ENCODE results near the gene SCG5. TPM values are rescaled to one million over a fixed set of nuclear protein-coding genes. Genes with fewer than 3 reads are reported as not detected.
A peak's percentile ranks its signal among the peaks of the same experiment; 100 is the strongest.

Gene SCG5
- total and polyA plus RNA-seq, 2 of the 13 experiments (the other 11 are each of a cell fraction or from before 2014, with no cell fraction given): 2.3 to 3.5 TPM

DNA sequence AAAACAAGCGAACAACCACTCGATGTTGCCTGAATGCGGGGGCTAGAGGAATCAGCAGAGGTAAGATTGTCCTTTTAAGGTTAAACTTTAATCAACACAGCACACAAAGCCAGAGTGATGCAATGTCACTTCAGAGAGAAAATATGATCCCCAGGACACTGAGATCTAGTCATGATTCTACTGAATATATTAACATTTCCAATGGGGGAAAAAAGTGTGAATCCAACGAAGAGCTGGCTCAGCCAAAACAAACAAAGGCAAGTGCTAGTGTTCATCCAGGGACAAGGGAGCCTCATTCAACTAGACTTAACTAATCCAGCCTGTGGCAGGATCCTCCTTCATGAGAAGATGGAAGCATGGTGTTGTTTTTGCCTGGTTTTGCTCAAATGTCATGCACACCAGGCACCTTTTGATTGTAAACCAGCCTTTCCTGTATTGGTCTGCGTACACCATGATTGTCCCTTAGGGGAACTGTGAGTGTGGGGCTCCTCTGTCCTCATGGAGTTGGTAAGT, 35.8 kb downstream of the SCG5 start (continued):
- TF ChIP-seq, protein P1, sequence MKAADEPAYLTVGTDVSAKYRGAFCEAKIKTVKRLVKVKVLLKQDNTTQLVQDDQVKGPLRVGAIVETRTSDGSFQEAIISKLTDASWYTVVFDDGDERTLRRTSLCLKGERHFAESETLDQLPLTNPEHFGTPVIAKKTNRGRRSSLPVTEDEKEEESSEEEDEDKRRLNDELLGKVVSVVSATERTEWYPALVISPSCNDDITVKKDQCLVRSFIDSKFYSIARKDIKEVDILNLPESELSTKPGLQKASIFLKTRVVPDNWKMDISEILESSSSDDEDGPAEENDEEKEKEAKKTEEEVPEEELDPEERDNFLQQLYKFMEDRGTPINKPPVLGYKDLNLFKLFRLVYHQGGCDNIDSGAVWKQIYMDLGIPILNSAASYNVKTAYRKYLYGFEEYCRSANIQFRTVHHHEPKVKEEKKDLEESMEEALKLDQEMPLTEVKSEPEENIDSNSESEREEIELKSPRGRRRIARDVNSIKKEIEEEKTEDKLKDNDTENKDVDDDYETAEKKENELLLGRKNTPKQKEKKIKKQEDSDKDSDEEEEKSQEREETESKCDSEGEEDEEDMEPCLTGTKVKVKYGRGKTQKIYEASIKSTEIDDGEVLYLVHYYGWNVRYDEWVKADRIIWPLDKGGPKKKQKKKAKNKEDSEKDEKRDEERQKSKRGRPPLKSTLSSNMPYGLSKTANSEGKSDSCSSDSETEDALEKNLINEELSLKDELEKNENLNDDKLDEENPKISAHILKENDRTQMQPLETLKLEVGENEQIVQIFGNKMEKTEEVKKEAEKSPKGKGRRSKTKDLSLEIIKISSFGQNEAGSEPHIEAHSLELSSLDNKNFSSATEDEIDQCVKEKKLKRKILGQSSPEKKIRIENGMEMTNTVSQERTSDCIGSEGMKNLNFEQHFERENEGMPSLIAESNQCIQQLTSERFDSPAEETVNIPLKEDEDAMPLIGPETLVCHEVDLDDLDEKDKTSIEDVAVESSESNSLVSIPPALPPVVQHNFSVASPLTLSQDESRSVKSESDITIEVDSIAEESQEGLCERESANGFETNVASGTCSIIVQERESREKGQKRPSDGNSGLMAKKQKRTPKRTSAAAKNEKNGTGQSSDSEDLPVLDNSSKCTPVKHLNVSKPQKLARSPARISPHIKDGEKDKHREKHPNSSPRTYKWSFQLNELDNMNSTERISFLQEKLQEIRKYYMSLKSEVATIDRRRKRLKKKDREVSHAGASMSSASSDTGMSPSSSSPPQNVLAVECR (CRISPR knock-in tag; IDR thresholded peaks at IDR 0.05; ENCODE audit: borderline replicate concordance): peak; percentile 35; the same call in 1 of the 2 replicates
- TF ChIP-seq SOX5 (CRISPR knock-in tag; IDR thresholded peaks at IDR 0.05; ENCODE audit: borderline replicate concordance) (peak; percentile 81; the same call in 1 of the 2 replicates), FOXK1 (CRISPR knock-in tag; IDR thresholded peaks at IDR 0.05; ENCODE audit: borderline replicate concordance, low read depth) (peak; percentile 48; the same call in 1 of the 2 replicates), ZNF431 (CRISPR knock-in tag; IDR thresholded peaks at IDR 0.05; ENCODE audit: borderline replicate concordance, low read depth) (no peak), THYN1 (CRISPR knock-in tag; IDR thresholded peaks at IDR 0.05; ENCODE audit: borderline replicate concordance, low read depth) (no peak), ZNF724P (CRISPR knock-in tag; IDR thresholded peaks at IDR 0.05; ENCODE audit: borderline replicate concordance) (no peak), ZBTB3 (CRISPR knock-in tag; IDR thresholded peaks at IDR 0.05; ENCODE audit: borderline replicate concordance, low read depth) (no peak), ZNF484 (CRISPR knock-in tag; IDR thresholded peaks at IDR 0.05; ENCODE audit: borderline replicate concordance, low read depth) (no peak), ZNF569 (CRISPR knock-in tag; IDR thresholded peaks at IDR 0.05; ENCODE audit: borderline replicate concordance) (no peak), ZNF460 (CRISPR knock-in tag; IDR thresholded peaks at IDR 0.05; ENCODE audit: borderline replicate concordance) (no peak), ZNF589 (CRISPR knock-in tag; conservative IDR thresholded peaks at IDR 0.05) (no peak), CEBPG (CRISPR knock-in tag; IDR thresholded peaks at IDR 0.05) (peak; percentile 97), SP4 (CRISPR knock-in tag; IDR thresholded peaks at IDR 0.05) (no peak), HNRNPLL (IDR thresholded peaks at IDR 0.05; ENCODE audit: low read depth, low read length, poor library complexity, severe bottlenecking) (no peak), HNRNPH1 (optimal IDR thresholded peaks at IDR 0.05; ENCODE audit: low read depth, low read length) (no peak)
- TF ChIP-seq, protein P2, sequence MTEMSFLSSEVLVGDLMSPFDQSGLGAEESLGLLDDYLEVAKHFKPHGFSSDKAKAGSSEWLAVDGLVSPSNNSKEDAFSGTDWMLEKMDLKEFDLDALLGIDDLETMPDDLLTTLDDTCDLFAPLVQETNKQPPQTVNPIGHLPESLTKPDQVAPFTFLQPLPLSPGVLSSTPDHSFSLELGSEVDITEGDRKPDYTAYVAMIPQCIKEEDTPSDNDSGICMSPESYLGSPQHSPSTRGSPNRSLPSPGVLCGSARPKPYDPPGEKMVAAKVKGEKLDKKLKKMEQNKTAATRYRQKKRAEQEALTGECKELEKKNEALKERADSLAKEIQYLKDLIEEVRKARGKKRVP (CRISPR knock-in tag; IDR thresholded peaks at IDR 0.05): peak in 1 of 2 experiments; percentile 96; a peak in 2 of 4 replicates
- TF ChIP-seq, protein P3, sequence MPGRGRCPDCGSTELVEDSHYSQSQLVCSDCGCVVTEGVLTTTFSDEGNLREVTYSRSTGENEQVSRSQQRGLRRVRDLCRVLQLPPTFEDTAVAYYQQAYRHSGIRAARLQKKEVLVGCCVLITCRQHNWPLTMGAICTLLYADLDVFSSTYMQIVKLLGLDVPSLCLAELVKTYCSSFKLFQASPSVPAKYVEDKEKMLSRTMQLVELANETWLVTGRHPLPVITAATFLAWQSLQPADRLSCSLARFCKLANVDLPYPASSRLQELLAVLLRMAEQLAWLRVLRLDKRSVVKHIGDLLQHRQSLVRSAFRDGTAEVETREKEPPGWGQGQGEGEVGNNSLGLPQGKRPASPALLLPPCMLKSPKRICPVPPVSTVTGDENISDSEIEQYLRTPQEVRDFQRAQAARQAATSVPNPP (CRISPR knock-in tag; IDR thresholded peaks at IDR 0.05): no peak
- TF ChIP-seq, protein P4, sequence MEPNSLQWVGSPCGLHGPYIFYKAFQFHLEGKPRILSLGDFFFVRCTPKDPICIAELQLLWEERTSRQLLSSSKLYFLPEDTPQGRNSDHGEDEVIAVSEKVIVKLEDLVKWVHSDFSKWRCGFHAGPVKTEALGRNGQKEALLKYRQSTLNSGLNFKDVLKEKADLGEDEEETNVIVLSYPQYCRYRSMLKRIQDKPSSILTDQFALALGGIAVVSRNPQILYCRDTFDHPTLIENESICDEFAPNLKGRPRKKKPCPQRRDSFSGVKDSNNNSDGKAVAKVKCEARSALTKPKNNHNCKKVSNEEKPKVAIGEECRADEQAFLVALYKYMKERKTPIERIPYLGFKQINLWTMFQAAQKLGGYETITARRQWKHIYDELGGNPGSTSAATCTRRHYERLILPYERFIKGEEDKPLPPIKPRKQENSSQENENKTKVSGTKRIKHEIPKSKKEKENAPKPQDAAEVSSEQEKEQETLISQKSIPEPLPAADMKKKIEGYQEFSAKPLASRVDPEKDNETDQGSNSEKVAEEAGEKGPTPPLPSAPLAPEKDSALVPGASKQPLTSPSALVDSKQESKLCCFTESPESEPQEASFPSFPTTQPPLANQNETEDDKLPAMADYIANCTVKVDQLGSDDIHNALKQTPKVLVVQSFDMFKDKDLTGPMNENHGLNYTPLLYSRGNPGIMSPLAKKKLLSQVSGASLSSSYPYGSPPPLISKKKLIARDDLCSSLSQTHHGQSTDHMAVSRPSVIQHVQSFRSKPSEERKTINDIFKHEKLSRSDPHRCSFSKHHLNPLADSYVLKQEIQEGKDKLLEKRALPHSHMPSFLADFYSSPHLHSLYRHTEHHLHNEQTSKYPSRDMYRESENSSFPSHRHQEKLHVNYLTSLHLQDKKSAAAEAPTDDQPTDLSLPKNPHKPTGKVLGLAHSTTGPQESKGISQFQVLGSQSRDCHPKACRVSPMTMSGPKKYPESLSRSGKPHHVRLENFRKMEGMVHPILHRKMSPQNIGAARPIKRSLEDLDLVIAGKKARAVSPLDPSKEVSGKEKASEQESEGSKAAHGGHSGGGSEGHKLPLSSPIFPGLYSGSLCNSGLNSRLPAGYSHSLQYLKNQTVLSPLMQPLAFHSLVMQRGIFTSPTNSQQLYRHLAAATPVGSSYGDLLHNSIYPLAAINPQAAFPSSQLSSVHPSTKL (CRISPR knock-in tag; IDR thresholded peaks at IDR 0.05): peak; percentile 86
